WTC11 (cell line): ENCODE measurements around the gene ZP2. TPM values are rescaled to one million over a fixed set of nuclear protein-coding genes. Genes with fewer than 3 reads are reported as not detected.

Source experiments
- ATAC-seq: fragments of 200-7000 bp; cut with Tn5 transposase; 2 replicates; pipeline ENCODE4 v1.10.0; 2021; ENCODE audit warnings: mild to moderate bottlenecking, moderate library complexity
- CTCF ChIA-PET: fragments of 300-600 bp; sonication (Branson Sonifier 250); formaldehyde crosslinking; loops from one replicate; lab custom pipeline; 2021; ENCODE audit warnings: antibody characterized with exemption; lab: Charles Lee
- POLR2A ChIA-PET: fragments of 350-600 bp; sonication (Branson Sonifier 250); formaldehyde crosslinking; loops from one replicate; lab custom pipeline; 2021; ENCODE audit warnings: antibody characterized with exemption; lab: Charles Lee
- DNase-seq: peaks from one replicate; pipeline ENCODE4 v3.0.0; 2021; ENCODE audit warnings: low spot score
- H3K27ac Mint-ChIP-seq: 2 replicates; pipeline ENCODE4 v1.8.0; 2021; ENCODE audit warnings: mixed read lengths
- H3K27me3 Mint-ChIP-seq: 2 replicates; pipeline ENCODE4 v1.8.0; 2021; ENCODE audit warnings: low read depth, mild to moderate bottlenecking, moderate library complexity, mixed read lengths
- H3K36me3 Mint-ChIP-seq: 2 replicates; pipeline ENCODE4 v1.8.0; 2021; ENCODE audit warnings: mixed read lengths
- H3K4me1 Mint-ChIP-seq: 2 replicates; pipeline ENCODE4 v1.8.0; 2022; ENCODE audit warnings: mixed read lengths
- H3K4me3 Mint-ChIP-seq: 2 replicates; pipeline ENCODE4 v1.8.0; 2021; ENCODE audit warnings: mild to moderate bottlenecking, moderate library complexity, mixed read lengths
- H3K9me3 Mint-ChIP-seq: 2 replicates; pipeline ENCODE4 v1.8.0; 2021; ENCODE audit warnings: mixed read lengths
- ATF1 ChIP-seq: sonication (generic); formaldehyde crosslinking; IDR thresholded peaks from 2 replicates; pipeline ENCODE4 v1.8.1; 2023; ENCODE audit warnings: mild to moderate bottlenecking, moderate library complexity, missing genetic modification reagents
- CBFB ChIP-seq: sonication (generic); formaldehyde crosslinking; IDR thresholded peaks from 2 replicates; pipeline ENCODE4 v1.8.1; 2022; ENCODE audit warnings: mild to moderate bottlenecking, low read depth, missing genetic modification reagents
- CREB1 ChIP-seq: sonication (generic); formaldehyde crosslinking; IDR thresholded peaks from 2 replicates; pipeline ENCODE4 v1.8.0; 2023; ENCODE audit warnings: mild to moderate bottlenecking, missing genetic modification reagents
- ETV6 ChIP-seq: sonication (generic); formaldehyde crosslinking; IDR thresholded peaks from 2 replicates; pipeline ENCODE4 v1.8.1; 2022; ENCODE audit warnings: mild to moderate bottlenecking, missing genetic modification reagents
- FOXJ3 ChIP-seq: sonication (generic); formaldehyde crosslinking; IDR thresholded peaks from 2 replicates; pipeline ENCODE4 v1.9.0; 2021; ENCODE audit warnings: missing genetic modification reagents, mild to moderate bottlenecking, borderline replicate concordance
- GABPB1 ChIP-seq: sonication (generic); formaldehyde crosslinking; IDR thresholded peaks from 2 replicates; pipeline ENCODE4 v1.8.1; 2023; ENCODE audit warnings: mild to moderate bottlenecking, missing genetic modification reagents
- NR2C2 ChIP-seq: sonication (generic); formaldehyde crosslinking; IDR thresholded peaks from 2 replicates; pipeline ENCODE4 v1.8.0; 2022; ENCODE audit warnings: mild to moderate bottlenecking, missing genetic modification reagents
- SOX15 ChIP-seq: fragments of 250-450 bp; sonication (Bioruptor Pico); IDR thresholded peaks from 2 replicates; pipeline ENCODE4 v1.9.0; 2021; ENCODE audit warnings: mild to moderate bottlenecking
- SP1 ChIP-seq: sonication (generic); formaldehyde crosslinking; conservative IDR thresholded peaks from 2 replicates; pipeline ENCODE4 v1.8.1; 2022; ENCODE audit warnings: missing genetic modification reagents
- TCF7 ChIP-seq: sonication (generic); formaldehyde crosslinking; IDR thresholded peaks from 2 replicates; pipeline ENCODE4 v1.8.0; 2022; ENCODE audit warnings: mild to moderate bottlenecking, low read depth, missing genetic modification reagents, moderate library complexity
- ZNF396 ChIP-seq: fragments of 250-450 bp; sonication (Bioruptor Pico); IDR thresholded peaks from 2 replicates; pipeline ENCODE4 v1.8.0; 2021; ENCODE audit warnings: mild to moderate bottlenecking, moderate library complexity, borderline replicate concordance
- ZNF423 ChIP-seq: fragments of 250-450 bp; sonication (Bioruptor Pico); IDR thresholded peaks from 2 replicates; pipeline ENCODE4 v2.1.2; 2022; ENCODE audit warnings: mild to moderate bottlenecking, moderate library complexity
- ZNF671 ChIP-seq: fragments of 250-450 bp; sonication (Bioruptor Pico); IDR thresholded peaks from 2 replicates; pipeline ENCODE4 v1.8.0; 2021; ENCODE audit warnings: mild to moderate bottlenecking
- total RNA-seq: library from RNA; stranded (reverse); gene quantifications from 3 replicates; pipeline ENCODE4 v1.2.3, GENCODE V29; 2021
- TF ChIP-seq, protein P1 (sequence below): sonication (generic); formaldehyde crosslinking; IDR thresholded peaks from 2 replicates; pipeline ENCODE4 v1.8.0; 2022; ENCODE audit warnings: mild to moderate bottlenecking, missing genetic modification reagents
- TF ChIP-seq, protein P2 (sequence below): sonication (generic); formaldehyde crosslinking; IDR thresholded peaks from 2 replicates; pipeline ENCODE4 v1.8.1; 2022; ENCODE audit warnings: missing genetic modification reagents, borderline replicate concordance
- TF ChIP-seq, protein P3 (sequence below): fragments of 200-600 bp; IDR thresholded peaks from 2 replicates; pipeline ENCODE4 v1.8.0; 2022; ENCODE audit warnings: antibody characterized with exemption
- TF ChIP-seq, protein P4 (sequence below): sonication (generic); formaldehyde crosslinking; IDR thresholded peaks from 2 replicates; pipeline ENCODE4 v1.8.1; 2023; ENCODE audit warnings: mild to moderate bottlenecking, missing genetic modification reagents, moderate library complexity
- TF ChIP-seq, protein P5 (sequence below): fragments of 250-450 bp; sonication (Bioruptor Pico); IDR thresholded peaks from 2 replicates; pipeline ENCODE4 v1.9.0; 2021; ENCODE audit warnings: mild to moderate bottlenecking, borderline replicate concordance
- TF ChIP-seq, protein P6 (sequence below): sonication (generic); formaldehyde crosslinking; IDR thresholded peaks from 2 replicates; pipeline ENCODE4 v1.8.1; 2023; ENCODE audit warnings: mild to moderate bottlenecking, moderate library complexity, missing genetic modification reagents

Gene ZP2
- total RNA-seq, 1 experiment from 2014 or later, result 0.07 TPM

DNA sequence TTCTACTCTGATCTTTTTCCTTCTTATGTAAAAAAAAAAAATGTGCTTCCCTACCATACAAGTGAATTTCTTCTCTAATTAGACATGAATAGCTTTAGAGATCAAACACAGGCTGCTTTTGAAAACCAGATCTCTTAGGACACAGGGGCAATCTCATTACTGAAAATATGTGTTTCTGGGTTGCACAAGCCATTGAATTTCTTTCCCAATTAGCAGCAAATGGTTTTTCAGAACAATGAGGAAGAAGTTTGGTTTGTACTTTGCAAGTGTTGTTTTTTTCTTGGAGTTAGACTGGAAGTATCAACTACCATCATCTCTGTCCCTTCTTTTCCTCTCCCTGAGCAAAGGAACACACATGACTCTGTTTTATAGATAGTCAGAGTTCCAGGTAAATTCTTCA is 16.5 kb upstream of the ZP2 start:
- ATAC-seq, result no peak
- no peak overlapping the region for H3K27ac Mint-ChIP-seq
- no peaks in the 10 kb centered on the region; the same call in 1 of the 2 replicates for H3K36me3 Mint-ChIP-seq
- peaks cover 30% of the 10 kb centered on the region for H3K4me1 Mint-ChIP-seq
- ChIA-PET POLR2A (no interaction called here), CTCF (interaction anchor here (0.5 to 1.4 kb wide), 3 partner anchors 40 to 52 kb away, joined by 3 to 4 read pairs (median 3); no protein-coding TSS in a partner anchor)
- peaks cover 10% of the 10 kb centered on the region for H3K27me3 Mint-ChIP-seq
- no peak overlapping the region for H3K4me3 Mint-ChIP-seq
- DNase-seq, result no peak
- no peaks in the 10 kb centered on the region for H3K9me3 Mint-ChIP-seq
- TF ChIP-seq, protein P1, sequence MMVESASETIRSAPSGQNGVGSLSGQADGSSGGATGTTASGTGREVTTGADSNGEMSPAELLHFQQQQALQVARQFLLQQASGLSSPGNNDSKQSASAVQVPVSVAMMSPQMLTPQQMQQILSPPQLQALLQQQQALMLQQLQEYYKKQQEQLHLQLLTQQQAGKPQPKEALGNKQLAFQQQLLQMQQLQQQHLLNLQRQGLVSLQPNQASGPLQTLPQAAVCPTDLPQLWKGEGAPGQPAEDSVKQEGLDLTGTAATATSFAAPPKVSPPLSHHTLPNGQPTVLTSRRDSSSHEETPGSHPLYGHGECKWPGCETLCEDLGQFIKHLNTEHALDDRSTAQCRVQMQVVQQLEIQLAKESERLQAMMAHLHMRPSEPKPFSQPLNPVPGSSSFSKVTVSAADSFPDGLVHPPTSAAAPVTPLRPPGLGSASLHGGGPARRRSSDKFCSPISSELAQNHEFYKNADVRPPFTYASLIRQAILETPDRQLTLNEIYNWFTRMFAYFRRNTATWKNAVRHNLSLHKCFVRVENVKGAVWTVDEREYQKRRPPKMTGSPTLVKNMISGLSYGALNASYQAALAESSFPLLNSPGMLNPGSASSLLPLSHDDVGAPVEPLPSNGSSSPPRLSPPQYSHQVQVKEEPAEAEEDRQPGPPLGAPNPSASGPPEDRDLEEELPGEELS (CRISPR knock-in tag), result no peak
- no peak for TF ChIP-seq CREB1 (CRISPR knock-in tag)
- no peak for TF ChIP-seq NR2C2
- no peak for TF ChIP-seq SOX15
- no peak for TF ChIP-seq CBFB
- TF ChIP-seq ATF1 (CRISPR knock-in tag), result no peak

DNA sequence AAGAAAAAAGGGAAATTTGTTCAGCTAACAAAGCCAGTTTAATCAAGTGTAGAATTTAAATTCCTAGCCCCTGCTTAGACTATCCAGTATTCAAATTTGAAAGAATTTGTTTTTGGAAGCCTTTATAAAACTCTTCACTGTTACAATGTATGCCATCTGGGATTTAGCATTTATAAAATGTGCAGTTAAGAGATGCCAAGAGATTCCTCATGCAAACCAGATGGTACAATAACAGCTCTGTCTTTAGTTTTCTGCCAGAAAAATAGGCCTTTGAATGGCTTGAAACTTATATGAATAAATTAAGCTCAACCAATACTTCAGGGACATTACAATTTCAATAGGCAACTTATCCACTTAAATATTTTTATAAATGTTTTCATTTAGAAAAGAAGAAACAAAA is 15.4 kb upstream of the ZP2 start:
- TF ChIP-seq GABPB1 (CRISPR knock-in tag) (no peak), SP1 (no peak), ZNF671 (CRISPR knock-in tag) (no peak), ETV6 (CRISPR knock-in tag) (no peak)
- TF ChIP-seq, protein P2, sequence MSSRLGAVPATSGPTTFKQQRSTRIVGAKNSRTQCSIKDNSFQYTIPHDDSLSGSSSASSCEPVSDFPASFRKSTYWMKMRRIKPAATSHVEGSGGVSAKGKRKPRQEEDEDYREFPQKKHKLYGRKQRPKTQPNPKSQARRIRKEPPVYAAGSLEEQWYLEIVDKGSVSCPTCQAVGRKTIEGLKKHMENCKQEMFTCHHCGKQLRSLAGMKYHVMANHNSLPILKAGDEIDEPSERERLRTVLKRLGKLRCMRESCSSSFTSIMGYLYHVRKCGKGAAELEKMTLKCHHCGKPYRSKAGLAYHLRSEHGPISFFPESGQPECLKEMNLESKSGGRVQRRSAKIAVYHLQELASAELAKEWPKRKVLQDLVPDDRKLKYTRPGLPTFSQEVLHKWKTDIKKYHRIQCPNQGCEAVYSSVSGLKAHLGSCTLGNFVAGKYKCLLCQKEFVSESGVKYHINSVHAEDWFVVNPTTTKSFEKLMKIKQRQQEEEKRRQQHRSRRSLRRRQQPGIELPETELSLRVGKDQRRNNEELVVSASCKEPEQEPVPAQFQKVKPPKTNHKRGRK, result no peak

DNA sequence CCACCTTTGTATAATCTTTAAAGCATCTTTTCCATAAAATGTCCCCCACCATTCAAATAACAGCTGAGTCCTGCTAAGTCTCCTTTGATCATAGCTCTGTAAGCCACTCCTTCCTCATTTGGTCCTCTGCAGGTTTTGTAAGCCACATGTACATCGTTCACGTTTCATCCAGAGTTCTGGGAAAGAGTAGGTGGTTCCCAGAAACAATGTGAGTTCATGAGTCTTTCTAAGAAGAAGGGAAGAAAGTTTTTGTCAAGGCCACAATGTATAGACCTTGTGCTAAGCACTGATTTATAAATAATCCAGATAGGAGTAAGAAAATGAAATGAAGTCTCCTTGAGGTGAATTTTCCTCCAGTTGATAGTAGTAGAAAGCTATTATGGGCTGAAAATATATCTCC is 13.4 kb upstream of the ZP2 start:
- Mint-ChIP-seq H3K36me3 (peaks cover 4% of the 10 kb centered on the region), H3K27me3 (peaks cover 24% of the 10 kb centered on the region), H3K4me1 (peaks cover 56% of the 10 kb centered on the region), H3K9me3 (peaks cover 5% of the 10 kb centered on the region), H3K4me3 (no peak overlapping the region), H3K27ac (no peak overlapping the region)
- no peak for ATAC-seq
- ChIA-PET CTCF (no interaction called here), POLR2A (no interaction called here)
- DNase-seq, result no peak
- TF ChIP-seq ZNF396 (CRISPR knock-in tag) (no peak), TCF7 (CRISPR knock-in tag) (no peak), SOX15 (no peak), ZNF423 (CRISPR knock-in tag) (no peak), FOXJ3 (CRISPR knock-in tag) (no peak)
- TF ChIP-seq, protein P3, sequence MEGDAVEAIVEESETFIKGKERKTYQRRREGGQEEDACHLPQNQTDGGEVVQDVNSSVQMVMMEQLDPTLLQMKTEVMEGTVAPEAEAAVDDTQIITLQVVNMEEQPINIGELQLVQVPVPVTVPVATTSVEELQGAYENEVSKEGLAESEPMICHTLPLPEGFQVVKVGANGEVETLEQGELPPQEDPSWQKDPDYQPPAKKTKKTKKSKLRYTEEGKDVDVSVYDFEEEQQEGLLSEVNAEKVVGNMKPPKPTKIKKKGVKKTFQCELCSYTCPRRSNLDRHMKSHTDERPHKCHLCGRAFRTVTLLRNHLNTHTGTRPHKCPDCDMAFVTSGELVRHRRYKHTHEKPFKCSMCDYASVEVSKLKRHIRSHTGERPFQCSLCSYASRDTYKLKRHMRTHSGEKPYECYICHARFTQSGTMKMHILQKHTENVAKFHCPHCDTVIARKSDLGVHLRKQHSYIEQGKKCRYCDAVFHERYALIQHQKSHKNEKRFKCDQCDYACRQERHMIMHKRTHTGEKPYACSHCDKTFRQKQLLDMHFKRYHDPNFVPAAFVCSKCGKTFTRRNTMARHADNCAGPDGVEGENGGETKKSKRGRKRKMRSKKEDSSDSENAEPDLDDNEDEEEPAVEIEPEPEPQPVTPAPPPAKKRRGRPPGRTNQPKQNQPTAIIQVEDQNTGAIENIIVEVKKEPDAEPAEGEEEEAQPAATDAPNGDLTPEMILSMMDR, result no peak
- TF ChIP-seq, protein P4, sequence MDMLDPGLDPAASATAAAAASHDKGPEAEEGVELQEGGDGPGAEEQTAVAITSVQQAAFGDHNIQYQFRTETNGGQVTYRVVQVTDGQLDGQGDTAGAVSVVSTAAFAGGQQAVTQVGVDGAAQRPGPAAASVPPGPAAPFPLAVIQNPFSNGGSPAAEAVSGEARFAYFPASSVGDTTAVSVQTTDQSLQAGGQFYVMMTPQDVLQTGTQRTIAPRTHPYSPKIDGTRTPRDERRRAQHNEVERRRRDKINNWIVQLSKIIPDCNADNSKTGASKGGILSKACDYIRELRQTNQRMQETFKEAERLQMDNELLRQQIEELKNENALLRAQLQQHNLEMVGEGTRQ, result no peak
- TF ChIP-seq, protein P2, result no peak
- TF ChIP-seq, protein P5, sequence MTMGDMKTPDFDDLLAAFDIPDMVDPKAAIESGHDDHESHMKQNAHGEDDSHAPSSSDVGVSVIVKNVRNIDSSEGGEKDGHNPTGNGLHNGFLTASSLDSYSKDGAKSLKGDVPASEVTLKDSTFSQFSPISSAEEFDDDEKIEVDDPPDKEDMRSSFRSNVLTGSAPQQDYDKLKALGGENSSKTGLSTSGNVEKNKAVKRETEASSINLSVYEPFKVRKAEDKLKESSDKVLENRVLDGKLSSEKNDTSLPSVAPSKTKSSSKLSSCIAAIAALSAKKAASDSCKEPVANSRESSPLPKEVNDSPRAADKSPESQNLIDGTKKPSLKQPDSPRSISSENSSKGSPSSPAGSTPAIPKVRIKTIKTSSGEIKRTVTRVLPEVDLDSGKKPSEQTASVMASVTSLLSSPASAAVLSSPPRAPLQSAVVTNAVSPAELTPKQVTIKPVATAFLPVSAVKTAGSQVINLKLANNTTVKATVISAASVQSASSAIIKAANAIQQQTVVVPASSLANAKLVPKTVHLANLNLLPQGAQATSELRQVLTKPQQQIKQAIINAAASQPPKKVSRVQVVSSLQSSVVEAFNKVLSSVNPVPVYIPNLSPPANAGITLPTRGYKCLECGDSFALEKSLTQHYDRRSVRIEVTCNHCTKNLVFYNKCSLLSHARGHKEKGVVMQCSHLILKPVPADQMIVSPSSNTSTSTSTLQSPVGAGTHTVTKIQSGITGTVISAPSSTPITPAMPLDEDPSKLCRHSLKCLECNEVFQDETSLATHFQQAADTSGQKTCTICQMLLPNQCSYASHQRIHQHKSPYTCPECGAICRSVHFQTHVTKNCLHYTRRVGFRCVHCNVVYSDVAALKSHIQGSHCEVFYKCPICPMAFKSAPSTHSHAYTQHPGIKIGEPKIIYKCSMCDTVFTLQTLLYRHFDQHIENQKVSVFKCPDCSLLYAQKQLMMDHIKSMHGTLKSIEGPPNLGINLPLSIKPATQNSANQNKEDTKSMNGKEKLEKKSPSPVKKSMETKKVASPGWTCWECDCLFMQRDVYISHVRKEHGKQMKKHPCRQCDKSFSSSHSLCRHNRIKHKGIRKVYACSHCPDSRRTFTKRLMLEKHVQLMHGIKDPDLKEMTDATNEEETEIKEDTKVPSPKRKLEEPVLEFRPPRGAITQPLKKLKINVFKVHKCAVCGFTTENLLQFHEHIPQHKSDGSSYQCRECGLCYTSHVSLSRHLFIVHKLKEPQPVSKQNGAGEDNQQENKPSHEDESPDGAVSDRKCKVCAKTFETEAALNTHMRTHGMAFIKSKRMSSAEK (CRISPR knock-in tag), result no peak
- TF ChIP-seq, protein P6, sequence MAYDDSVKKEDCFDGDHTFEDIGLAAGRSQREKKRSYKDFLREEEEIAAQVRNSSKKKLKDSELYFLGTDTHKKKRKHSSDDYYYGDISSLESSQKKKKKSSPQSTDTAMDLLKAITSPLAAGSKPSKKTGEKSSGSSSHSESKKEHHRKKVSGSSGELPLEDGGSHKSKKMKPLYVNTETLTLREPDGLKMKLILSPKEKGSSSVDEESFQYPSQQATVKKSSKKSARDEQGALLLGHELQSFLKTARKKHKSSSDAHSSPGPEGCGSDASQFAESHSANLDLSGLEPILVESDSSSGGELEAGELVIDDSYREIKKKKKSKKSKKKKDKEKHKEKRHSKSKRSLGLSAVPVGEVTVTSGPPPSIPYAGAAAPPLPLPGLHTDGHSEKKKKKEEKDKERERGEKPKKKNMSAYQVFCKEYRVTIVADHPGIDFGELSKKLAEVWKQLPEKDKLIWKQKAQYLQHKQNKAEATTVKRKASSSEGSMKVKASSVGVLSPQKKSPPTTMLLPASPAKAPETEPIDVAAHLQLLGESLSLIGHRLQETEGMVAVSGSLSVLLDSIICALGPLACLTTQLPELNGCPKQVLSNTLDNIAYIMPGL, result no peak

More for the DNA sequence above, 15.4 kb upstream of the ZP2 start:
- no peaks in the 10 kb centered on the region for H3K9me3 Mint-ChIP-seq
- peaks cover 41% of the 10 kb centered on the region for H3K4me1 Mint-ChIP-seq
- H3K27me3 Mint-ChIP-seq, result peaks cover 10% of the 10 kb centered on the region
- CTCF ChIA-PET, result interaction anchor here (1.4 kb wide), 1 partner anchor 38 kb away, joined by 4 read pairs; no protein-coding TSS in a partner anchor
- ATAC-seq (no peak), DNase-seq (no peak)
- no peaks in the 10 kb centered on the region; the same call in 1 of the 2 replicates for H3K36me3 Mint-ChIP-seq
- H3K4me3 Mint-ChIP-seq, result no peak overlapping the region
- POLR2A ChIA-PET, result no interaction called here
- no peak overlapping the region for H3K27ac Mint-ChIP-seq
